ENCODE measurements around the gene CCDC39.
"Not testable (repeated sequence)": the region's sequence is repeated elsewhere in the genome, so short reads cannot be mapped to it uniquely, and the experiment has no call there.

The CCDC39 gene

DNA sequence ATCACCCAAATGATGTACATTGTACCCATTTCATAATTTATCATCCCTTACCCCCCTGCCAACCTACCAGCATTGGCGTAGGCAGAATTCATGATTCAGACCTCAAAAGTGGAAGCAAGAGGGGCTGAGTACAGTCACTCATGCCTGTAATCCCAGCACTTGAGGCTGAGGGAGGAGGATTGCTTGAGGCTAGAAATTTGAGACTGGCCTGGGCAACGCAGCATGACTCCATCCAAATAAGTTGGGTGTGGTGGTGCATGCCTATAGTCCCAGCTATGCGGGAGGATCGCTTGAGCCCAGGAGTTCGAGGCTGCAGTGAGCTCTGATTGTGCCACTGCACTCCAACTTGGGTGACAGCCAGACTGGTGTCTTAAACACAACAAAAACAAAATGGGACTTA is 66.9 kb downstream of the CCDC39 start:
- no peak for DNase-seq (ENCODE audit: low read depth)
- no peak overlapping the region for H3K4me3 ChIP-seq (ENCODE audit: low read length)
- TF ChIP-seq, protein P1, sequence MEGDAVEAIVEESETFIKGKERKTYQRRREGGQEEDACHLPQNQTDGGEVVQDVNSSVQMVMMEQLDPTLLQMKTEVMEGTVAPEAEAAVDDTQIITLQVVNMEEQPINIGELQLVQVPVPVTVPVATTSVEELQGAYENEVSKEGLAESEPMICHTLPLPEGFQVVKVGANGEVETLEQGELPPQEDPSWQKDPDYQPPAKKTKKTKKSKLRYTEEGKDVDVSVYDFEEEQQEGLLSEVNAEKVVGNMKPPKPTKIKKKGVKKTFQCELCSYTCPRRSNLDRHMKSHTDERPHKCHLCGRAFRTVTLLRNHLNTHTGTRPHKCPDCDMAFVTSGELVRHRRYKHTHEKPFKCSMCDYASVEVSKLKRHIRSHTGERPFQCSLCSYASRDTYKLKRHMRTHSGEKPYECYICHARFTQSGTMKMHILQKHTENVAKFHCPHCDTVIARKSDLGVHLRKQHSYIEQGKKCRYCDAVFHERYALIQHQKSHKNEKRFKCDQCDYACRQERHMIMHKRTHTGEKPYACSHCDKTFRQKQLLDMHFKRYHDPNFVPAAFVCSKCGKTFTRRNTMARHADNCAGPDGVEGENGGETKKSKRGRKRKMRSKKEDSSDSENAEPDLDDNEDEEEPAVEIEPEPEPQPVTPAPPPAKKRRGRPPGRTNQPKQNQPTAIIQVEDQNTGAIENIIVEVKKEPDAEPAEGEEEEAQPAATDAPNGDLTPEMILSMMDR (conservative IDR thresholded peaks at IDR 0.05; ENCODE audit: low read depth, low read length): no peak

DNA sequence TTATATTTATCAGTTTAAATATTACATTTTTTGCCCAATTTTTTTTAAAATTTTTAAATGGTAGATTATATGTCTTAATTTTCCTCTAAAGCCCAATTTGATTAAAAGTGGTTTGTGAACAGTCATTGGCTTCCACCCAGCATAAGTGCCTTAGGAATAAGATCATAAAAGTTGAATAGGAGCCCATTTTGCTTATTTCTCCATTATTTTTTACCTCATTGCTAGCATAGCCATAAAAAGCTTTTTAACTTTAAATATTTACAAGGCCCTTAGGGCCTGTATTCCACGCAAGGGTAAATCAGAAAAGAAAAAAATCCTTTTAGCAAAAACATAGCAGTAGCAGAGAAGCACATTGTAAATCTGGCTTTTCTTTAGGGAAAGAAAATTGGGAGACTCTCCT is 68.3 kb downstream of the CCDC39 start:
- TF ChIP-seq, protein P1 (conservative IDR thresholded peaks at IDR 0.05; ENCODE audit: low read depth, low read length): no peak
- H3K4me3 ChIP-seq (ENCODE audit: low read length): no peak overlapping the region
- no peak for DNase-seq (ENCODE audit: low read depth)

DNA sequence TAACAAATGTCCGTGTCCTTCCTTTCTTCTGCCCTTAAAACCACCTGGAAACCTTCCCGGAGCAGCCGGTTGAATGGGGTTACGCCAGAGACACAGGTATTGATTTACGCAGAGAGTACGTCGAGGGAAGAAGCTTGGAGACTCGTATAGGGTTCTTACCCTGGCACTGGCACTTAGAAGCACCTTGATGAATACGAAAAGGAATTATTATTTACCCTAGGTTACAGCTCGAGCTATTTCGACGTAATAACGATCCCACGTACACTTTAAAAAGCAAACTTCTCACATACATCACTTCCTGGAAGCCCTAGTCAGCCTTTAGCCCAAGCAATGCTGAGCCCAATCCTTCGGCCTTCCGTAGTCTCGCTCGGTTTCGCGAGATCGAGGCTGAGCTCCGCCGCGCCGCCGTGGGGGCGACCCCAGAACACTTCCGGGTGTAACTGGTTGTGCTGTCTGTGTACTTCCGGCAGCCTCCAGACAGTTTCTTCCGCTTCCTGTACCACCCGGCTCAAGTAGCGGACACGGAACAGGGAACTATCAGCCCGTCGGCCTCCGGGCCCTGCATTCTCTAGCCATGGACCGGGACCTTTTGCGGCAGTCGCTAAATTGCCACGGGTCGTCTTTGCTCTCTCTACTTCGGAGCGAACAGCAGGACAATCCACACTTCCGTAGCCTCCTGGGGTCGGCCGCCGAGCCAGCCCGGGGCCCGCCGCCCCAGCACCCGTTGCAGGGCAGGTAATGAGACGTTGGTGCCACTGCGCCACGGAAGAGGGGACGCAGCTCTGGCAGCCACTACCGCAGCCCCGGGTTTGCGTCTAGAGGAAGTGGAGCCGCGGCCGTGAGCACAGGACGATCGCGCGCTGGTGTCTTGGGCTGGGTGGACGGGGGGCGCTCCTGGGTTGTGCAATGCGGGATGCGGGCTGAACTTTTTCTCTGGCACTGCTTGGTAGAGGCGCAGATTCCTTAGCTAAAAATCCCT is 77.3 kb downstream of the CCDC39 start, which contains the start of gene TTC14:
Gene TTC14 (plus strand): TSS at position 476 of the 979 bp plus-strand sequence. CDS start 99 bp downstream, at position 575.
- peak; percentile 84 for DNase-seq (ENCODE audit: low read depth)
- H3K4me3 ChIP-seq (ENCODE audit: low read length): peak within 1 kb of the TSS; percentile 91
- TF ChIP-seq, protein P1 (conservative IDR thresholded peaks at IDR 0.05; ENCODE audit: low read depth, low read length): no peak

DNA sequence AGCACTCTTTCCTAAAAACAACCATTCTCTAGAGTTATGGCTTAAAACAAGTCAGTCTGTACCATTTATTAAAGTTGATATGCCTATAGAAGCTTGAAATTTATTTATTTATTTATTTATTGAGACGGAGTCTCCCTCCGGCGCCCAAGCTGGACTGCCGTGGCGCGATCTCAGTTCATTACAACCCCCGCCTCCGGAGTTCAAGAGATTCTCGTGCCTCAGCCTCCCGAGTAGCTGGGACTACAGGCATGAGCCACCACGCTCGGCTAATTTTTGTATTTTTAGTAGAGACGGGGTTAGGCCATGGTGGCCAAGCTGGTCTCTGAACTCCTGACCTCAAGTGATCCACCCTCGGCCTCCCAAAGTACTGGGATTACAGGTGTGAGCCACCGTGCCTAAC is 78.8 kb downstream of the CCDC39 start:
- no peak overlapping the region for H3K4me3 ChIP-seq (ENCODE audit: low read length)
- TF ChIP-seq, protein P1 (conservative IDR thresholded peaks at IDR 0.05; ENCODE audit: low read depth, low read length): no peak
- no peak for DNase-seq (ENCODE audit: low read depth)

DNA sequence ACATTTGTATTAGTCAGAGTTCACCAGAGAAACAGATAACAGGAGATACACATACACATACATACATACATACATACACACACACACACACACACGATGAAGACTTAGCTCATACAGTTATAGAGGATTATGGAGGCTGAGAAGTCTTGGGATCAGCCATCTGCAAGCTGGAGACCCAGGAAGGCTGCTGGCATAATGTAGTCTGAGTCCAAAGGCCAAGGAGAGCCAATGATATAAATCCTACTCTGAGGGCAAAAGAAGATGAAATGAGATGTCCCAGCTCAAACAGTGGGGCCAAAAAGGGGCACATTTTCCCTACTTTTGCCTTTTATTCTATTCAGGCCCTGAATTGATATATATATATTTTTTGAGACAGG is 83.7 kb downstream of the CCDC39 start:
- TF ChIP-seq, protein P1 (conservative IDR thresholded peaks at IDR 0.05; ENCODE audit: low read depth, low read length): no peak
- DNase-seq (ENCODE audit: low read depth): no peak

DNA sequence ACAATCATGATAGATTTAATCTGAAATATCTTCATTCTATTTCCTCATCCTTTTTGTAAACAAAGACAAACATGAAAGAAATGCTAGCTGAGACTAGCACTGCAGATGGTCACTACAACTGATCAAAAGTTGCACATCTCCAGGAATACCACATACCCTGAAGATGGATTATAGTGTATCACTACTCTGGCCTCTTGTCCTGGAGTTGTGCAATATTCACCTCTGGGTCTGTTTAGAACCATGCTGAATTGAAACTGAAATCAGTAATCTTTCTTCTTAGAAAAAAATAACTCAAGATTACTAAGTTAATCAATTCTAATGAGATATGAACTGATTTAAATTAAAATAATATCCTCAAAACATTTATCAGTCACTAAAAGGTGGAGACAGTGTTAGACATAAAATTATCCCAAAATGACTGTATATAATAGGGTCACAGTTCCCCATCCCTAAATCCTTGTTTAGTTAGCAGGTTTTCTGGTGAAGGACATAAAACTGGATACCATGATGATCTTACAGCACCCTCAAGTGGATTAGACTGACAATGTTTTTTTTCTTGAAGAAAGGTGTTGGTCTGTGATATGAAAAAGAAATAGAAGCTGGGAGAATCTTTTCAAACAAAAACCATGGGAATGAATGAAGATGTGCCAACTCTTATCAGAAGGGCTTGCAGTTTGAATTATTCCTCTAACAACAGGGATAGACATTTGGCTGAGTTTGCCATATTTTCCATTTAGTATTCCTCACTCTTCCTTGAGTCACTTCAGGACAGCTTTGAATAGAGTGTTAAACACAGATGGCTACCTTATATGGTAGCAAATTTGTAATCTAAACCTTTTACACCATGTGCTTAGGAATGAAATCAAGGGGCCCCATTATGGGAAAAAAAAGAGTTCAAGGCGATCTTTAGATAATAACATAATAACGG is 84.4 kb downstream of the CCDC39 start:
- DNase-seq (ENCODE audit: low read depth): peak; percentile 6
- TF ChIP-seq, protein P1 (conservative IDR thresholded peaks at IDR 0.05; ENCODE audit: low read depth, low read length): peak; percentile 55
- H3K4me3 ChIP-seq (ENCODE audit: low read length): no peak overlapping the region

More for the DNA sequence above, 83.7 kb downstream of the CCDC39 start:
- H3K4me3 ChIP-seq (ENCODE audit: low read length): no peak overlapping the region

DNA sequence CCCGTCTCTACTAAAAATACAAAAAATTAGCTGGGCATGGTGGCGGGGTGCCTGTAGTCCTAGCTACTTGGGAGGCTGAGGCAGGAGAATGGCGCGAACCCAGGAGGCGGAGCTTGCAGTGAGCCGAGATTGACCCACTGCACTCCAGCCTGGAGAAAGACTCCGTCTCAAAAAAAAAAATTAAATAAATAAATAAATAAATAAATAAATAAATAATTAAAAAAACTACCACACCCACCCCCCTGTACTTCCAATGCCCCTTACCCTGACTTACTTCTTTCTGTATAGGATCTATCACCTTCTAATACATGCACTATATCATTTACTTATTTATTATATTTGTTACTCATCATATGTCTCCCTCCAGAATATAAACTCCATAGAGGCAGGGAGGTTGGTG is 85.7 kb downstream of the CCDC39 start:
- not testable (repeated sequence) for DNase-seq (ENCODE audit: low read depth); H3K4me3 ChIP-seq (ENCODE audit: low read length)
